GM19351 (cell line): ENCODE data around the gene SPATS2.
"Not testable (repeated sequence)": the region's sequence is repeated elsewhere in the genome, so short reads cannot be mapped to it uniquely, and the experiment has no call there.

ENCODE experiments used
- ATAC-seq: cut with Tn5 transposase; IDR thresholded peaks from one replicate; pipeline ENCODE4 v1.9.1; 2021; ENCODE audit warnings: mild to moderate bottlenecking, moderate library complexity; ENCODE audit not compliant: unreplicated experiment

The SPATS2 gene

GRCh38 chr12:49349266-49349665, 18.0 kb upstream of the SPATS2 start:
- ATAC-seq, result no peak

DNA sequence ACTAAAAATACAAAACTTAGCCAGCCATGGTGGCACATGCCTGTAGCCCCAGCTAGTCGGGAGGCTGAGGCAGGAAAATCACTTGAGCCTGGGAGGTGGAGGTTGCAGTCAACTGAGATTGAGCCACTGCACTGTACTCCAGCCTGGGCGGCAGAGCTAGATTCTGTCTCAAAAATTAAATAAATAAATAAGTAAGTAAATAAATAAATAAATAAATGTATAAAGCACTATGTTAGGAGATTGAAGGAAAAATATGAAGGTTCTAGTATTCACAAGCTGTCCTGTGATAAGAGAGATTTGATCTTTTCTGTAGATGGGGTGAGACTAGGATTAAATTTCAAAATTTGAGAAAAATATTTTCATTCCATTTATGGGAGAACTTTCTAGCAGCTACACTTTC, 14.9 kb upstream of the SPATS2 start:
- ATAC-seq, result no peak

- no peak for ATAC-seq
Measured at GRCh38 chr12:49355913-49356312, 11.3 kb upstream of the SPATS2 start.

- ATAC-seq, result no peak
Measured at GRCh38 chr12:49357103-49357678, 10.1 kb upstream of the SPATS2 start.

GRCh38 chr12:49358483-49359141, 8.7 kb upstream of the SPATS2 start:
- no peak for ATAC-seq

GRCh38 chr12:49359671-49360070, 7.6 kb upstream of the SPATS2 start:
- no peak for ATAC-seq

DNA sequence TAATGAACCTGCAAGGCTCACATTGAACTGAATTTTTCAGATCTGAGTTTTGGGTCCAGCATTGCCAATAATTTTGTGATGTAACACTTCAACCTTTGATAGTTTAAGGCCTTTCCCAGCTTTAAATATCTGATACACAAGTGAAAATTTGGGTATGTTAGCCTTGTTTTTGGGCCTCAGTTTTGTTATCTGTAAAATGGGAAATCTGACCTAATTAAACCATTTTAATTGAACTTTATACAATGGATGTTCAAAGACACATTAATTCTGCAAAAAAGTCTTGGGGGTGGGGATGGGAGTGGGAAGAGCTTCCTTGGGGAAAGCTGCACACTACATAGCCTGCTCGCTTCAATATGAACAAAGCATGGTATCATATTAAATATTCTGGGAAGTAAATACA, 5.2 kb upstream of the SPATS2 start:
- ATAC-seq, result no peak

- no peak for ATAC-seq
Measured at GRCh38 chr12:49364989-49365388, 2.3 kb upstream of the SPATS2 start.

DNA sequence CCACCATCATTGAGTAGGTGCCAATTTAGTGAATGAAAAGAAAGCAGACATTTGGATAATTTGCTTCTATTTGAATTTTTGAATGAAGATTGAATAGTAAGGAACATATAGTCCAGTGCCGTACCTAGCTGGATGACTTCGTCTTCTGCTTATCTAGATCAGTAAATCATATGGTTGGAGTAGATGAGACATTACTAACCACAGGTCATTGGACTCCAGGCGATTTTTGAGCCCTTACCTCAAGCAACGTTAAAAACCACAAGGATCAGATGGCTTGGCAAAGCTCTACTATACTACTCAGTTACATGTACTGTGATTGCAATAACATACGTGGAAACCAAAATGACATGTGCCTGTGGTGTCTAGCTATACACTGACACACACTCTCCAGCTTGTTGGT, 1.7 kb upstream of the SPATS2 start:
- no peak for ATAC-seq

DNA sequence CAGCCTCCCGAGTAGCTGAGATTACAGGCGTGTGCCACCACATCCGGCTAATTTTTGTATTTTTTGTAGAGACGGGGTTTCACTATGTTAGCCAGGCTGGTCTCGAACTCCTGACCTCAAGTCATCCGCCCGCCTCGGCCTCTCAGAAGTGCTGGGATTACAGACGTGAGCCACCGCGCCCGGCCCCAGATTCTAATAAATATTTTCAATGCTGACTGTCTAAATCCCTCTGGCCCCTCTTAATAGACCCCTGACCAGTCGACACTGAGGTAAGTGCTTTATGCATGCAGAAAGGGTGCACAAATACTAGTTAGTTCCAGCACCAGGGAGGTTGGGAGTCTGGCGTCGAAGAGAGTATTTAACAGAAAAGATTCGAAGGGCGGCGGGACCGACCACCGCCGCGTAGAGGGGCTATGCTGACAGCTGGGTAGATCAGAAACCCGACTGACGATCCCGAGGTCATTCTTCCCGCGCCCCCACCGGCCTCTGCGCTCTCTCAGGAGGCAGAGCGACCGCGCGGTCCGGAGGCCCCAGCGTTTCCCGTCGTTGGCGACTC, 1.1 kb upstream of the SPATS2 start:
- ATAC-seq, result peak; percentile 5

GRCh38 chr12:49366652-49367380, 446 bp upstream of the SPATS2 start:
- ATAC-seq, result peak; percentile 67

GRCh38 chr12:49368240-49368600, 958 bp downstream of the SPATS2 start:
- no peak for ATAC-seq

GRCh38 chr12:49369411-49370145, 2.3 kb downstream of the SPATS2 start:
- peak; percentile 53 for ATAC-seq

DNA sequence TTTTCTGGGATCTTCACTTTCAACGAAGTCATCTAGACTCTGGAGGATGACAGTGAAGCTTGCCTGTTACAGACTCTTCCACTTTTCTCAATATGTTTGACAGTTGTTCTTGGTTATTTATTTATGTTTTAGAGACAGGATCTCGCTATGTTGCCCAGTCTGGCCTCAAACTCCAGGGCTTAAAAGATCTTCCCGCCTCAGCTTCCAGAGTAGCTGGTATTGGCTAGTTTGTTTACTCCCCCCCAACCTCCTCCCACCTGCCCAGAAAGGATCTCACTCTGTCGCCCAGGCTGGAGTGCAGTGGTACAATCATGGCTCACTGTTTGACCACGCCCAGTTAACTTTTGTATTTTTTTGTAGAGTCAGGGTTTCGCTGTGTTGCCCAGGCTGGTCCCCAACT, 3.3 kb downstream of the SPATS2 start:
- no peak for ATAC-seq

DNA sequence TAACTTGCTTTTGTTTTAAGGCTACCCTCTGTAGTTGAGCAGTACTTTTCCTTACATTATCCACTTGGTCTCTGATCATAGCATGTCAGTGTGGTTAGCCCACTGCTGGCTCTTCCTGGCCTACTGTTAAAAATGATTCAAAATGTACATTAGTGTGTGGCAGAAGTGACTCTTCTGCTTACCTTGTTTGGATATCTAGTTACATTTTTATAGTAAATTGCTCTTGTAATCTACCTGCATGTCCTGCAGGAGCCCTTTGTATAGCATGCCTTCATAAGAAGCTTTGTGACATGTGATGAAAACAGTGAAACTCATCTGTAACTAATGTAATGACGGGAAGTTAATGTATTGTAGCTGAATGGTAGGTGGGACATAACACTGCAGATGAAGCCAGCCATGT, 8.1 kb downstream of the SPATS2 start:
- ATAC-seq, result no peak

GRCh38 chr12:49377386-49377785, 10.1 kb downstream of the SPATS2 start:
- ATAC-seq, result no peak

- not testable (repeated sequence) for ATAC-seq
Measured at GRCh38 chr12:49380184-49380583, 12.9 kb downstream of the SPATS2 start.

GRCh38 chr12:49388682-49389386, 21.6 kb downstream of the SPATS2 start:
- no peak for ATAC-seq

DNA sequence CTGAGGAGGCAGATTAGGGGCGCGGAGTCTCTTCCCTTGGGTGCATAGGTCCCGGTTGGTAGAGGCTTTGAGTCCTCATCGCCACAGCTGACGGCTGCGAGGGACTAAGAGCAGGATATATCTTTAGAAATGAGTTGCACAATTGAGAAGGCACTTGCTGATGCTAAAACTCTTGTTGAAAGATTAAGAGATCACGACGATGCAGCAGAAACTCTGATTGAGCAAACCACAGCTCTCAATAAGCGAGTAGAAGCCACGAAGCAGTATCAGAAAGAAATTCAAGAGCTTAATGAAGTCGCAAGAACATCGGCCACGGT, 22.1 kb downstream of the SPATS2 start:
- ATAC-seq, result no peak

GRCh38 chr12:49397000-49397399, 29.7 kb downstream of the SPATS2 start:
- no peak for ATAC-seq

- no peak for ATAC-seq
Measured at GRCh38 chr12:49400304-49400703, 33.0 kb downstream of the SPATS2 start.
